ENCODE results near the gene KDM4C.

Gene KDM4C

GRCh38 chr9:7118633-7119032 lies 360.9 kb downstream of the KDM4C start:
- H3K9ac ChIP-seq (ENCODE audit: low read length): no peak overlapping the region
- H3K27ac ChIP-seq (ENCODE audit: low read depth, low read length): no peak overlapping the region
- H3K4me3 ChIP-seq (ENCODE audit: insufficient read depth, low read length, poor library complexity, severe bottlenecking): no peak overlapping the region
- no peaks in the 10 kb centered on the region for H3F3A ChIP-seq (ENCODE audit: insufficient read depth)
- H3K4me2 ChIP-seq (ENCODE audit: low read depth, low read length, poor library complexity, severe bottlenecking): no peak overlapping the region
- no peak for TF ChIP-seq EZH2phosphoT487 (conservative IDR thresholded peaks at IDR 0.05; ENCODE audit: low read length)
- TF ChIP-seq CTCF (IDR thresholded peaks at IDR 0.05; ENCODE audit: insufficient read depth, low read length, poor library complexity, severe bottlenecking): no peak
- H3K9me2 ChIP-seq (replicated peaks; ENCODE audit: insufficient read depth, low read length): no peaks in the 10 kb centered on the region
- no peaks in the 10 kb centered on the region for H3K27me3 ChIP-seq (ENCODE audit: low read length)
- H4K20me1 ChIP-seq (ENCODE audit: low read depth, low read length): no peaks in the 10 kb centered on the region
- H3K9me3 ChIP-seq (ENCODE audit: insufficient read depth, low read length): no peaks in the 10 kb centered on the region
- H2AFZ ChIP-seq (ENCODE audit: low read depth, low read length, severe bottlenecking): no peak overlapping the region
- H3K36me3 ChIP-seq (ENCODE audit: low read length): no peaks in the 10 kb centered on the region
- H3K79me2 ChIP-seq (ENCODE audit: insufficient read depth, low read length): no peaks in the 10 kb centered on the region

DNA sequence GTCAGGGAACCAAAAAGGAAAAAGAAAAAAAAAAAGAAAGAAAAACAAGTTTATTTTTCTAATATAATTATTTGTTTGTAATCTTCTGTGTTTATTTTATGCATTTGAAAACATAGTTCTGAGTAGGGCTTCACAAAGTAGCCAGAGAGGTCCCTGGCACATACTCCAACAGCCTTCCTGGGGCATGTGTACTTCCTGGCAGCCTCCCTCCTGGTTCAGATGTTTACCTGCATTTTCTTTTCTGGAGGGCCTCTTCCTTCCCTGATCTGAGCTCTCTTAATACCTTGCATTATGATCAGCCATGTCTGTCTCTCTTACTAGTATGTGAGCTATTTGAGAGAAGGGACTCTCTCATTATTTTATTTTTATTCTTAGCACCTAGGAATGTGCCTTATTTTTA lies 361.8 kb downstream of the KDM4C start:
- Histone ChIP-seq H3K79me2 (ENCODE audit: insufficient read depth, low read length) (no peaks in the 10 kb centered on the region), H4K20me1 (ENCODE audit: low read depth, low read length) (no peaks in the 10 kb centered on the region), H3K36me3 (ENCODE audit: low read length) (no peaks in the 10 kb centered on the region), H3F3A (ENCODE audit: insufficient read depth) (no peaks in the 10 kb centered on the region), H3K9me3 (ENCODE audit: insufficient read depth, low read length) (no peaks in the 10 kb centered on the region), H2AFZ (ENCODE audit: low read depth, low read length, severe bottlenecking) (no peak overlapping the region), H3K27ac (ENCODE audit: low read depth, low read length) (no peak overlapping the region), H3K9me2 (replicated peaks; ENCODE audit: insufficient read depth, low read length) (no peaks in the 10 kb centered on the region), H3K4me2 (ENCODE audit: low read depth, low read length, poor library complexity, severe bottlenecking) (no peak overlapping the region), H3K4me3 (ENCODE audit: insufficient read depth, low read length, poor library complexity, severe bottlenecking) (no peak overlapping the region), H3K27me3 (ENCODE audit: low read length) (no peaks in the 10 kb centered on the region), H3K9ac (ENCODE audit: low read length) (no peak overlapping the region)
- TF ChIP-seq CTCF (IDR thresholded peaks at IDR 0.05; ENCODE audit: insufficient read depth, low read length, poor library complexity, severe bottlenecking) (no peak), EZH2phosphoT487 (conservative IDR thresholded peaks at IDR 0.05; ENCODE audit: low read length) (no peak)

GRCh38 chr9:7121055-7121454 lies 363.3 kb downstream of the KDM4C start:
- H3K4me3 ChIP-seq (ENCODE audit: insufficient read depth, low read length, poor library complexity, severe bottlenecking): no peak overlapping the region
- H3K9ac ChIP-seq (ENCODE audit: low read length): no peak overlapping the region
- H3K9me3 ChIP-seq (ENCODE audit: insufficient read depth, low read length): no peaks in the 10 kb centered on the region
- no peak overlapping the region for H2AFZ ChIP-seq (ENCODE audit: low read depth, low read length, severe bottlenecking)
- H3K36me3 ChIP-seq (ENCODE audit: low read length): no peaks in the 10 kb centered on the region
- H3K27ac ChIP-seq (ENCODE audit: low read depth, low read length): no peak overlapping the region
- H3K9me2 ChIP-seq (replicated peaks; ENCODE audit: insufficient read depth, low read length): no peaks in the 10 kb centered on the region
- no peaks in the 10 kb centered on the region for H3K79me2 ChIP-seq (ENCODE audit: insufficient read depth, low read length)
- H3K27me3 ChIP-seq (ENCODE audit: low read length): no peaks in the 10 kb centered on the region
- no peaks in the 10 kb centered on the region for H3F3A ChIP-seq (ENCODE audit: insufficient read depth)
- H3K4me2 ChIP-seq (ENCODE audit: low read depth, low read length, poor library complexity, severe bottlenecking): no peak overlapping the region
- no peak for TF ChIP-seq CTCF (IDR thresholded peaks at IDR 0.05; ENCODE audit: insufficient read depth, low read length, poor library complexity, severe bottlenecking)
- no peaks in the 10 kb centered on the region for H4K20me1 ChIP-seq (ENCODE audit: low read depth, low read length)

- no peaks in the 10 kb centered on the region for H3K36me3 ChIP-seq (ENCODE audit: low read length)
- H3K27me3 ChIP-seq (ENCODE audit: low read length): no peaks in the 10 kb centered on the region
- H3K4me2 ChIP-seq (ENCODE audit: low read depth, low read length, poor library complexity, severe bottlenecking): no peak overlapping the region
- no peaks in the 10 kb centered on the region for H3K9me3 ChIP-seq (ENCODE audit: insufficient read depth, low read length)
- no peak overlapping the region for H2AFZ ChIP-seq (ENCODE audit: low read depth, low read length, severe bottlenecking)
- H3K9me2 ChIP-seq (replicated peaks; ENCODE audit: insufficient read depth, low read length): no peaks in the 10 kb centered on the region
- H3K79me2 ChIP-seq (ENCODE audit: insufficient read depth, low read length): no peaks in the 10 kb centered on the region
- H3K9ac ChIP-seq (ENCODE audit: low read length): no peak overlapping the region
- no peaks in the 10 kb centered on the region for H4K20me1 ChIP-seq (ENCODE audit: low read depth, low read length)
- H3F3A ChIP-seq (ENCODE audit: insufficient read depth): no peaks in the 10 kb centered on the region
- no peak overlapping the region for H3K27ac ChIP-seq (ENCODE audit: low read depth, low read length)
- TF ChIP-seq EZH2phosphoT487 (conservative IDR thresholded peaks at IDR 0.05; ENCODE audit: low read length): no peak
- no peak for TF ChIP-seq CTCF (IDR thresholded peaks at IDR 0.05; ENCODE audit: insufficient read depth, low read length, poor library complexity, severe bottlenecking)
- no peak overlapping the region for H3K4me3 ChIP-seq (ENCODE audit: insufficient read depth, low read length, poor library complexity, severe bottlenecking)
Measured at GRCh38 chr9:7121664-7122063, 363.9 kb downstream of the KDM4C start.

Measured in SU-DHL-6 (cell line).